ENCODE data around the gene C10orf90.

DNA sequence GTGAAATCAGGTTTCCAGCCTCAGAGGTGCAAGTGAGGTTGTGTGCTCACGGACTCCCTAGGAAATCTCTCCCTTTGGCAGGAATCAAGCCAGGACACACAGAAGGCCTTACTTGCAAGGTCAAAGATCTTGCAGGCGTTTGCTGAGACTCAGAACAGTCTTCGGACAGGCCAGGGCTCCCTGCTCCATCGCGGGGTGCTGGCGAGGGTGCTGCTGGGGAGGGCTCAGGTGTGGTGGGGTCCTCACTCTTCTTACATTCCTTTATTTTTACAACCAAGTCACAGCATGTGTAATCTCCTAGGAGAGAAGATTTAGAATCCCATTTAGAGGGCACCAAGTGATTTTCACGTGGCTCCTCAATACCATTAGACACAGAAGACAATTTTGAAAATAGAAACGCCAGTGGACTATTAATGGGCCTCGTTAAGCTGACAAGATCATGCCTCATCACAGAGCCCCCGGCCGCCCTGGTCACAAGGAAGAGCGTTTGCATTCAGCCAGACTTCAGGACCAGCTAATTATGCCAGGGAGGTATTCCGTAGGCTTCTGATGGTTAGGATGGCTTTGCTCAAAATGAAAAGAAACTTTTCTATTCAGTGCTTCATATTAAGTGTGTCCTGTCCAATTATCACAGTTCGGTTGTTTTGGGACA is 209.1 kb downstream of the C10orf90 start:
- TF ChIP-seq, protein P1, sequence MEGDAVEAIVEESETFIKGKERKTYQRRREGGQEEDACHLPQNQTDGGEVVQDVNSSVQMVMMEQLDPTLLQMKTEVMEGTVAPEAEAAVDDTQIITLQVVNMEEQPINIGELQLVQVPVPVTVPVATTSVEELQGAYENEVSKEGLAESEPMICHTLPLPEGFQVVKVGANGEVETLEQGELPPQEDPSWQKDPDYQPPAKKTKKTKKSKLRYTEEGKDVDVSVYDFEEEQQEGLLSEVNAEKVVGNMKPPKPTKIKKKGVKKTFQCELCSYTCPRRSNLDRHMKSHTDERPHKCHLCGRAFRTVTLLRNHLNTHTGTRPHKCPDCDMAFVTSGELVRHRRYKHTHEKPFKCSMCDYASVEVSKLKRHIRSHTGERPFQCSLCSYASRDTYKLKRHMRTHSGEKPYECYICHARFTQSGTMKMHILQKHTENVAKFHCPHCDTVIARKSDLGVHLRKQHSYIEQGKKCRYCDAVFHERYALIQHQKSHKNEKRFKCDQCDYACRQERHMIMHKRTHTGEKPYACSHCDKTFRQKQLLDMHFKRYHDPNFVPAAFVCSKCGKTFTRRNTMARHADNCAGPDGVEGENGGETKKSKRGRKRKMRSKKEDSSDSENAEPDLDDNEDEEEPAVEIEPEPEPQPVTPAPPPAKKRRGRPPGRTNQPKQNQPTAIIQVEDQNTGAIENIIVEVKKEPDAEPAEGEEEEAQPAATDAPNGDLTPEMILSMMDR (IDR thresholded peaks at IDR 0.05), result no peak
- no peak for TF ChIP-seq POLR2A (IDR thresholded peaks at IDR 0.05)
